RWPE1 (cell line): Measurements from ENCODE around the gene MMP10.
A peak's percentile ranks its signal among the peaks of the same experiment; 100 is the strongest.

ENCODE experiments used
- CTCF ChIA-PET: fragments of 350-600 bp; sonication (Branson Sonifier 250); formaldehyde crosslinking; extraction: SDS; loops from one replicate; lab custom pipeline; 2021; lab: Yijun Ruan, JAX
- POLR2A ChIA-PET: fragments of 400-600 bp; formaldehyde crosslinking; extraction: SDS; loops from one replicate; lab custom pipeline; 2020; ENCODE audit warnings: antibody characterized with exemption; ENCODE audit not compliant: low non-redundant PET; lab: Yijun Ruan, JAX
- DNase-seq: peaks from one replicate; pipeline ENCODE4 v3.0.0; 2012; ENCODE audit warnings: low spot score
- H3K27ac ChIP-seq: fragments of 450-650 bp; 2 replicates; pipeline ENCODE4 v1.5.1; 2017
- CTCF ChIP-seq: fragments of 450-650 bp; conservative IDR thresholded peaks from 2 replicates; pipeline ENCODE4 v1.5.1; 2017; ENCODE audit warnings: low read depth, mild to moderate bottlenecking

Gene MMP10

GRCh38 chr11:102791271-102792036 lies 11.0 kb upstream of the MMP10 start:
- TF ChIP-seq CTCF: no peak
- ChIA-PET CTCF (no interaction called here), POLR2A (no interaction called here)
- DNase-seq: no peak
- no peak overlapping the region for H3K27ac ChIP-seq

DNA sequence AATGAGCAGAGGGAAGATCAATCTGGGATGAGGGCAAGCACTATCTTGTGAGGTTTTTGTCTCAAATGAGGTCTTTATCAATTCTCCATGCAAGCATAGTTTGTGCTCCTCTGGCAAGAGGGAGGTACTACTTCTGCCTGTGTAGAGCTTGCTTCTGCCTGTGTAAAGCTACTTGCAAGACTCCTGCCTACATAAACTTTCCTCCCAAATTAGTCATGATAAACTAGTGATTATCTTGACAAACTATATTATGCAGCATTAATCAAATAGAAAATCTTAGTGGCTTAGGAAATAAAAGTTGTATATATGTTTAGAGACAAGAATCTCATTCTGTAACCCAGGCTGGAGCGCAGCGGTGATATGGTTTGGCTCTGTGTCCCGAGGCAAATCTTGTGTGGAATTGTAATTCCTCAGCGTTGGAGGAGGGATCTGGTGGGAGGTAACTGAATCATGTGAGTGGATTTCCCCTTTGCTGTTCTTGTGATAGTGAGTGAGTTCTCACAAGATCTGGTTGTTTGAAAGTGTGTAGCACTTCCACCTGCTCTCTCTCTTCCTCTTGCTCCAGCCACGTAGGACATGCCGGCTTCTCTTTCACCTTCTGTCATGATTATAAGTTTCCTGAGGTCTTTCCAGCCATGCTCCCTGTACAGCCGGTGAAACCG lies 8.0 kb upstream of the MMP10 start:
- TF ChIP-seq CTCF: no peak
- H3K27ac ChIP-seq: no peak overlapping the region
- POLR2A ChIA-PET: no interaction called here
- CTCF ChIA-PET: no interaction called here
- DNase-seq: no peak

DNA sequence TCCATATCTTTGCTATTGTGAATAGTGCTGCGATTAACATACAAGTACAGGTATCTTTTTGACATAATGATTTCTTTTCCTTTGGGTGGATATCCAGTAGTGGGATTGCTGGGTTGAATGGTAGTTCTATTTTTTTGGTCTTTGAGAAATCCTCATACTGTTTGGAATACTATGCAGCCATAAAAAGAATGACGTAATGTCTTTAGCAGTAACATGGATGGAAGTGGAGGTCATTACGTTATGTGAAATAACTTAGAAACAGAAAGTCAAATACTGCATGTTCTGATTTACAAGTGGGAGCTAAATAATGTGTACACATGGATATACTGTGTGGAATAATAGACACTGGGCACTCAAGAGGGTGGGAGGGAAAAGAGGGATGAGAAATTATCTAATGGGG lies 4.0 kb upstream of the MMP10 start:
- ChIA-PET POLR2A (no interaction called here), CTCF (interaction anchor here (0.7 to 1.7 kb wide), 2 partner anchors 51 to 731 kb away, joined by 3 to 9 read pairs; no protein-coding TSS in a partner anchor)

GRCh38 chr11:102783720-102784119 lies 3.3 kb upstream of the MMP10 start:
- TF ChIP-seq CTCF: no peak
- ChIA-PET CTCF (interaction anchor here (0.7 to 1.7 kb wide), 4 partner anchors 11 to 732 kb away, joined by 3 to 9 read pairs (median 3); no protein-coding TSS in a partner anchor), POLR2A (no interaction called here)
- H3K27ac ChIP-seq: no peak overlapping the region
- peak; percentile 83 for DNase-seq

More for the DNA sequence above, 4.0 kb upstream of the MMP10 start:
- TF ChIP-seq CTCF: no peak
- no peak for DNase-seq
- no peak overlapping the region for H3K27ac ChIP-seq

- POLR2A ChIA-PET: no interaction called here
- CTCF ChIA-PET: interaction anchor here (0.7 to 1.6 kb wide), 3 partner anchors 9 to 72 kb away, joined by 3 read pairs; no protein-coding TSS in a partner anchor
- no peak for DNase-seq
- H3K27ac ChIP-seq: no peak overlapping the region
- no peak for TF ChIP-seq CTCF
Measured at GRCh38 chr11:102783016-102783415, 2.6 kb upstream of the MMP10 start.

DNA sequence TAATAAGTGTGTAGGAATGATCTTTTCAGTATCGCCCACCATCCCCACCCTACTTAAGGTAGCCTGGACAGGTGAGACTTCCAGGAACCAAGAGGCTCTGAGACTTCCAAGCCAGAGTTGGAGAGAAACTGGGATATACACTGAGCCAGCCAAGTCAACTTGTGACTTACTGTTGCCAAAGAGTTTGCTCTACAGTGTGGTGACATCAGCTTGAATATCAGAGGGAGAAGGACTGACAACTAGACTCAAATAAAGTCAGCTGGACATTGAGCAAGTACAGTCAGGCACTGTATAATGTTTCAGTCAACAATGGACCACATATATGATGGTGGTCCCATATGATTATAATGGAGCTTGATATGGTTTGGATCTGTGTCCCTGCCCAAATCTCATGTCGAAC lies 1.2 kb upstream of the MMP10 start:
- no peak for TF ChIP-seq CTCF
- H3K27ac ChIP-seq: no peak overlapping the region
- CTCF ChIA-PET: no interaction called here
- no peak for DNase-seq
- POLR2A ChIA-PET: no interaction called here
